ENCODE results near the gene SLIT3.

Gene SLIT3

GRCh38 chr5:168813184-168813968, 487.6 kb downstream of the SLIT3 start:
- DNase-seq = no peak

GRCh38 chr5:168810641-168811040, 490.3 kb downstream of the SLIT3 start:
- DNase-seq = no peak

DNA sequence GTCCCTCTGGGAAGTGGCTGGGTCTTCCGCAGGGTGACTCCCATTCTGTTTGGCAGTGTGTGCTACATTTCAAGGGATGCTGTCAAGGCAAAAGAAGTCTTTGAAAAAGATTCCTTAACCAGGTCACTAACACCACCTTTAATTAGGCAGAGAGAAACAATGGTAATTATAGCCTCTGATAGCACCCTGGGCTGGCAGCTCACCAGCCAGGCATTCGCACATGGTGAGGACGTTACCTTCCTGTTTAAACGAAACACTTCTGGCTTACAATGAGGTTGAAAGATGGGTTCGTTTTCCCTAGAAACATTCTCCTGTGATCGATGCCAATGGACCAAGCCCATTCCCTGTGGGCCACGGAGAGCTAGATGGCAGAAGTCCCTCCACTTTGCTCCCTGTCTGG, 491.7 kb downstream of the SLIT3 start:
- no peak for DNase-seq

DNA sequence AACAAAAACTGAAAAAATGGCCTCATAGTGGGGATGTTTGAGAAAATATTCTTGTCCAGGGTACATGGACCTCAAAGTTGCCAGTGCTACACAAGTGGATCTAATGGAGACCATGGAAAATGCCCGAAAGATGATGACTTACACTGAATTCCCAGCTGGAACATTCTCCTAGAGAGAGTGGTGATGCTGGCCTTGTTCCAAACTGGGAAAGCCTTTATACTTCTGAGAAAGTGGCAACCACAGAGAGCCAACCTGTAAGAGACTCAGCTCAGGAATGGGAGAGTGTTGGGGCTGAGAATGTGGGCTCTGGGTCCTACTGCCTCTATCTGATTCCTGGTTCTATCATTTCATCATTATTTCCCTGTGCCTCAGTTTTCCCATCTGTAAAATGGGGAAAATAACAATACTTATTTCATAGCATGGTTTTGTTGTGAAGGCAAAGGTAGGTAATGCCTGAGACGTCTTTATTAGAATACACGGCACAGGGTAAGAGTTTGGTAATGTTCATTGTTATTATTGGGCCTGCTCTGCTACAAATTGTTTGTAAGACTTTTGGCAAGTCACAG, 492.8 kb downstream of the SLIT3 start:
- no peak for DNase-seq

DNA sequence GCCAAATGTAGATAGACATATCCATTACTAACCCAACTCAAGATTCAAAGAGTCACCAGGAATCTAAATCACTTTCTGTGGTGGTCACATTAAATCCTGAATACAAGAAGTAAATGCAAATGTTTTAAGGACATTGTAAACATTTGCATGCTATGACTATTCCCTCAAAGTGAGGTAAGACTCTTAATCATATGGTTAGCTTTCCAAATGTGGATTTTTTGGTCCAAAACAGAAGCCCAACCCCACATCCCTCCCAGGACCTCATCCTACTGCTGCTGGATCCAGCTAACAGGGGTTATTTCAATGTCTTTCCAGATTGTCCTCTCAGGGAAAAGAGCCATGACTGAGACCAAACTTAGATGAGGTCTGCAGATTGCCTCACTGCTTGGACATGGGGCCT, 493.7 kb downstream of the SLIT3 start:
- DNase-seq = no peak

- DNase-seq = no peak
Observed at GRCh38 chr5:168803541-168803940, 497.4 kb downstream of the SLIT3 start.

DNA sequence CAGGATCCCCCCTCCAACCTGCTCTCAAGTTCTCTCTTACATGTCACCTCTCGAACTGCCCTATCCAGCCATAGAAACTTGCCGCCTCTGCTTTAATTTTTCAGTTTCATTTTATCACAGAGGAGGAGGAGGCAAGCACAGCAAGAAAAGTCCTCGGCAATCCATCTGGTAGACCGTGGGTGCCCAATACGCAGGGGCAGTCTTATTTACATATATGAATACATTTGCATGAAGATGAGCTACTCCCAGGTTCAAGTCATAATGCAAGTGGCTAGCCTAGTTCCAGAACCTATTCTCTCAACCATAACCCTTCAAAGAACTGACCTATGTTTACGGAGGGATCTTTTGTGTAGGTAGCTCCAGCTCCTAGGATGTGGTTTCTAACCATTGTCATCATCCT, 498.6 kb downstream of the SLIT3 start:
- DNase-seq = no peak

DNA sequence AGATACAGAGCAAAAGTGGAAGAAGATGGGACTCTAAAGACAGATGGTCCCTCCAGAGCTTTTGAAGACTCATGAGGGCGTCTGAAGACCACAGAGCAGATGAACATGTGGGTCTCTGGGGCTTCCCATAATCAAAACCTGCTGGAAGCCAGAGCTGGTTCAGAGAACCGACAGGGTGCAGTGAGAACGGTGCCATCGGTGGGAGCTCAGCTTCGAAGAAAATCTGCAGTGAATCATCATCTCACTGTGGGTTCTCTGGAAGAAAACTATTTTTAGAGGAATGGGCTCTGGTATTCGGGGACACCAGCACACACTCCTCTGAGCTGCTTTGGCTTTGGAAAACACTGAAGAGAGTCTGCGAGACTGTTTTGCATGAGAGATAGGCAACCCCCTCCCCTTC, 499.4 kb downstream of the SLIT3 start:
- no peak for DNase-seq

- DNase-seq = no peak
Observed at GRCh38 chr5:168800701-168801100, 500.2 kb downstream of the SLIT3 start.

DNA sequence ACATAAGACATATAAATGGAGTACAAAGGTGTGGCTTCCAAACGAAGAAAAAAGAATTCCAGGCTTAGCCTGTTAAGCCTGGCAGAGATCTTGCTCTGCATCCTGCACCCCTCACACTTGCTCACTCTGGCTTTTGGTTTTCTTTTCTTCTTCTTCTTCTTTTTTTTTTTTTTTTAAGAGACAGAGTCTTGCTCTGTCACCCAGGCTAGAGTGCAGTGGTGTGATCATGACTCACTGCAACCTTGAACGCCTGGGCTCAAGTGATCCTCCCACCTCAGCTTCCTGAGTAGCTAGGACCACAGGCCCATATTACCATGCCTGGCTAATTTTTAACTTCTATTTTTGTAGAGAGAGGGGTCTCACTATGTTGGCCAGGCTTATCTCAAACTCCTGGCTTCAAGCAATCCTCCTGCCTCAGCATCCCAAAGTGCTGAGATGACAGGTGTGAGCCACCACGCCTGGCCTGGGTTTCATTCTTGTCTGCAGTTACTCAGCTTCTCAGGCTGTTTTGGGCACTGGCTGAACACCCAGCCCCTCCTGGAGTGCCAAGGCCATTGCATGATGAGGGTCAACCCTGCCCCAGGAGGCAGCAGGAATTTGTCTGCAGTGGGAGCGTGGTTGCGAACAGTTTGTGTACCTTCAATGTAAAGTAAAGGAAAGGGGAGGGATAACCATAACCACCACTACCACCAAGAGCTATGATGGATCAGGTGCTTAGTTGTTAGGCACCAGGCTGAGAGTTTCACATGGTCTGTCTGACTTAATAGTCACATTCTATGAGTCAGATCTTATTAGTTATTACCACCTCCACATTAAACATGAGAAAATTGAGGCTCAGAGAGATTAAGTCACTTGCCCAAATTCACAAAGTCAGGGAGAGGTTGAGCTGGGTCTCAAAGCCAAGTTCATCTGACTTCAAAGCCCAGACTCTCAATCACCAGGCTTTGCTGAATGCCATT, 502.6 kb downstream of the SLIT3 start:
- DNase-seq = no peak

DNA sequence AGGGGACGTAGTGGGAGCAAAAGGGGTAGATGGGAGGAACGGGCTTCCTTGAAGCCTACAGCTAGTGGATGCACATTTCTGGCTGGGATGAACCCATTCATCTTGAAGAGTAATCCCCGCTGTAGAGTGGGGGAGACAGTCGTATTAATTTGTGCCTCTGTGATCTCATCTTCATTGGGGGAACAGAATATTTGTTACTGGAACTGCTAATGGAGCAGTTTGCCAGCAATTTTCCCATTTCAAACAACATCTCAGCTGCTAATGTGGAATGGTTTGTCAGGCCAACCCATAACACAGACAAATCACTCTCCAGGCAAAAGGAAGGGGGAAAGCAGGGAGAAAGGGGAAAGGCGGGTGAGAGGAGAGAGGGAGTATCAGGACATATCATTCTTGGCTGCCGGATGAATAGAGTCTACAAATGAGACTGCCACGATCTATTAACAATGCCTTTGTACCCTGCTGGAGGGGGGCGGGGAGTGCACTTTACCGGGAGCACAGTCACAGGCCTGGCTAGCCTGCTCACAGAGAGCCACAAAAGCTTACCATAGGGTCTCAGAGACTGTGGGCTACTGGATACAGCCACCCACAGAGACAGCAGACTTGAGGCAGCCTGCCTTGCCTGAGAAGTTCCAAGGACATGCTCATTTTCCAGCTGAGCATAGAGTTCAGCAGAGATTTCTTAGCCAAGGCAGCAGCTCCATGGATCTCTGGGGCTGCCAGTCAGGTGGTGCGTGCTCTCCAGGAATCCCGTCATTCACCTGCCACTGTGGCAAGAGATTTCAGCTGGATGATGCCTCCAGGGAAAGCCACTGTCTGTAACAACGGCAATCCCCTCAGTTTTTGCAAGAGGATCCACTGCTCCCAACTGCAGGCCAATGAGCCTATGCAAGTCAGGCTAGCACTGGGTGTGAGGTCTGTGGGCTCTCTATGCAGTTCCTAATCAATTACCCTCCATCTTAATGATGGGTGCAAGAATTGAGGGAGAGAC, 504.1 kb downstream of the SLIT3 start:
- no peak for DNase-seq

DNA sequence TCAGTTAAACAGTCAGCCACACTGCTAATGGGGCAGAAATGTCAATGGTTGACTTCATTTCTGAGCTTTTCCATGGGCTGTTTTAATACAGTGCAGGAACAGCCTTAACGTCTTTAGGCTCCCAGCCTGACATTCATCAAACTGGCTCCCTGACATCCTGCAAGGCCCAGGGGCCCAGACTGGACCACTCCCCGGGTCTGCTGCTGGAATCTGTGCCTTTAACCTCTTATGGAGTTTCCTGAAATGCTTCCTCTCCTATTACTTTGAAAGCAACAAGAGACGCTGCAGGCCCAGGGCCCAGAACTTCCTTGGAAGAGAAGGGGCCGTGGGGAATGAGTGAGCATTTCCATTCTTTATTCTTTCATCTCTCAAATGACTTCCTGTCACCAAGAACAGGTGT, 504.9 kb downstream of the SLIT3 start:
- DNase-seq = no peak

- DNase-seq = no peak
Observed at GRCh38 chr5:168793841-168794837, 506.8 kb downstream of the SLIT3 start.

- DNase-seq = no peak
Observed at GRCh38 chr5:168792678-168793077, 508.3 kb downstream of the SLIT3 start.

DNA sequence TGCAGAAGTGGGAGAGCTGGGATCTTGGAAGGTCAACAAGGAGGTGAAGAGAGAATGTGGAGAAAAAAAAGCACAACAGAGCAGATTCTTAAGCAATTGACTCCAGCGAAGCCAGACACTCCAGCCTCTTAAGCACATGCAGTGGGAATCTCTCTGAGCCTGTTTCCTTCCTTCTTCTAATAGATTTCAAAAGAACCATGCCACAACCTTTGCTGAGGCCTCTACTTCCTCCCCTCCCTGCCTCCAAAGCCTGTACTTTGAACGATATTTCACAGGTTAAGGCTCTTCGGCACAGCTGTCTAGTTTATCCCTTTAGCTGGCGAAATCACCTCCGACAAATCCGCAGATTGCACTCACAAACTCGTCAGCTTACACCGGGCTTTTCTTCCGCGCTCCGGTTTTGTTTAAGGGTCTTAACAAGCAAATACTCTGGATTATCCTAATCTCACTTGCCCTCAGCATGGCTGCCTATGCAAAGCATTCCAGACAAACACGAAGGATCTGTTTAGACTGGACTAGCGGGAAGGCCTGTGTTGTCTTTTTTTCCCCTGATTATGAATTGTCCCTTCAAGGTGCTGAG, 510.2 kb downstream of the SLIT3 start:
- DNase-seq = no peak

GRCh38 chr5:168790002-168790635, 510.8 kb downstream of the SLIT3 start:
- no peak for DNase-seq

GRCh38 chr5:168788786-168789185, 512.2 kb downstream of the SLIT3 start:
- DNase-seq = no peak

- DNase-seq = no peak
Observed at GRCh38 chr5:168788107-168788506, 512.8 kb downstream of the SLIT3 start.

GRCh38 chr5:168786147-168786546, 514.8 kb downstream of the SLIT3 start:
- DNase-seq = no peak

DNA sequence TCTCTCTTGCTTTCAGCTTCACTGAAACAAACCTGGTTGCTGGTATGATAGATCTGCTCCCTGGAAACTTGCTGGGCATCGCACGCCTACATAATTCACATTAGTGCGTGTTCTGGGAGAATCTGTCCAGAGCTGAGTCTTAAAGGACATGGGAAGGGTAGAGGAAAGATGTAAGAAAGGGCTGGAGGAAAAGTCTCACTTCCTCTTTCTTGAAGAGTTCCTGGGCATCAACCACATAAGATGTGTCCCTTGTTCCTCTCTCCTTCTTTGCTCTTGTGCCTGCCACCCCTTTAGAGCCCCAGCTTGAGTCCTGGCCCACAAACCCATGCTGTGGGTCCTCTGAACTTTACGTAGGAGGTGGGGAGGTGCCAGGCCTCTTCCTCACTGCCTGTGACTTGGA, 516.5 kb downstream of the SLIT3 start:
- DNase-seq = no peak

All from activated naive CD4-positive, alpha-beta T cell treated with anti-CD3 and anti-CD28 coated beads, Interleukin-2, amount 50 U/mL, for 16 hours (primary cell).